NCI-H1417 (cell line): Measurements from ENCODE around the gene NAT8L.
A peak's percentile ranks its signal among the peaks of the same experiment; 100 is the strongest.

Experiments
- DNase-seq, 3 experiments: peaks; one replicate each; lab custom pipeline; 2025; lab: John Stamatoyannopoulos, UW

The NAT8L gene

DNA sequence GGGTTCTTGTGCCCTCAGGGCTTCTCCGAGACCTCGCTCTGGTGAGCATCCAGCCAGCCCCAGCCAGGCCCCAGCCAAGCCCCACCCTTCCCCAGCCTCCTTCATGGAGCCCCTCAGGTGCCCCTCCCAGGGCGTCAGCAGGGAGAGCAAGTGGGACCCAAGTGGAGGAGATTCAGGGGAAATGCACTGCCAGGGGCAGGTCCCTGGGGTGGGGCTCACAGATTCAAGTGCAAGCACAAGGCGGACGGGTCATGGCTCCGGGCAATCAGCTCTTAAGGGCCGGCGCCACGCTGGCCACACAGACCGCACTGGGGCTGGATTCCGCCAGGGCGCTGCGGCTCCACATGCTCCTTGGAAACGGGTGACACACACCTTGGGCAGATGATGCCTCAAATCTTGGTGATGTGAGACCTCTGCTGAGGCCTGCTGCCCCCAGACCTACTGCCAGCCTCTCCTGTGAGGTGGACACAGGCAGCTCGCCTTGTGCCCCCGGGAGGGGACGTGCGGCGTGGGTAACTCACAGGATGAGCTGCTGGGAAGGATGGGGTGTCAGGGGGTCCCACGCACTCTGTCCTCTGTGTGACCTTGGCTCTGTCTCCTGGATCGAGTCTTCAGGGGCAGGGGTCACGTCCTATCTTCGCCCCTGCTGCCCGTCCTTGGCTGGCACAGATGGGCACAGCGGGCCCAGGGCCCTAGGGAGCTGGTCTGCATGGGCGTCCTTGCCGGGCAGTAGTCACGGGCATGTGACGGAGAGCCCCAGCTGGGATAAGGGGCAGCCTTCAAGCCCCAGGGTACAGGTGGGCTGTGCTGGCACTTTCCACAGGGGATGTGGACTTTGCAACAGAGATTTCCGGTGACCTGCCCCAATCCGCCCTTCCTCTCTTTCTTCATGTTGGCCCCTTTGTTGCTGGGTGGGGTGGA is 17.1 kb downstream of the NAT8L start:
- no peak for DNase-seq

DNA sequence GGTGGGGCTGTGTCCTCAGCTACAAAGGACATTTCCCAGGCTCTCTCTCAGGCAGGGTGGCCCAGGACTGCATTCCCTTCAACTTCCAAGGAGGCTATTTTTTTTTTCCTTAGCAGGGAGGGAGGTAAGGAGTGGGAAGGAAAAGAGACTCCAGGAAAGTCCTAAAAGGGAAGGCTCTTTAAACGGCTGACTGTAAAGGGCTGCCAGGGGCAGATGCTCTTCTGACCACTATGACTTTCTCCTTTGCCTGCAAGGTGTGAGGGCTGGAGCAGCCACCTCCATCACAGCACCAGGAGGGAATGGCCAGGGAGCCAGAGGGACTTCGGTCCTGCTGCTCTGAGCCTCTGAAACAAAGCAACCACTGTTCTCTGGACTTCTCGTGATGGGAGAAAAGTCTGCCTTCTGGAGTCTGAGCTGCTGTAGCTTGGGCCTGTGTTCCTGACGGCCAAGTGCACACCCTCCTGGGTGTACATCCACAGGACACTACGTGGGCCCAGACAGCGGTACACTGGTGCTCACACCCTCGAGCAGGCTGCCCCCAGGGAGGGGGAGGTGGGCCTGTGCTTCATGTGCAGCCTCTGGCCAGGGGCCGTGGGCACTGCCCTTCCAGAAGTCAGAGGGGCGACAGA is 17.9 kb downstream of the NAT8L start:
- DNase-seq, result no peak

DNA sequence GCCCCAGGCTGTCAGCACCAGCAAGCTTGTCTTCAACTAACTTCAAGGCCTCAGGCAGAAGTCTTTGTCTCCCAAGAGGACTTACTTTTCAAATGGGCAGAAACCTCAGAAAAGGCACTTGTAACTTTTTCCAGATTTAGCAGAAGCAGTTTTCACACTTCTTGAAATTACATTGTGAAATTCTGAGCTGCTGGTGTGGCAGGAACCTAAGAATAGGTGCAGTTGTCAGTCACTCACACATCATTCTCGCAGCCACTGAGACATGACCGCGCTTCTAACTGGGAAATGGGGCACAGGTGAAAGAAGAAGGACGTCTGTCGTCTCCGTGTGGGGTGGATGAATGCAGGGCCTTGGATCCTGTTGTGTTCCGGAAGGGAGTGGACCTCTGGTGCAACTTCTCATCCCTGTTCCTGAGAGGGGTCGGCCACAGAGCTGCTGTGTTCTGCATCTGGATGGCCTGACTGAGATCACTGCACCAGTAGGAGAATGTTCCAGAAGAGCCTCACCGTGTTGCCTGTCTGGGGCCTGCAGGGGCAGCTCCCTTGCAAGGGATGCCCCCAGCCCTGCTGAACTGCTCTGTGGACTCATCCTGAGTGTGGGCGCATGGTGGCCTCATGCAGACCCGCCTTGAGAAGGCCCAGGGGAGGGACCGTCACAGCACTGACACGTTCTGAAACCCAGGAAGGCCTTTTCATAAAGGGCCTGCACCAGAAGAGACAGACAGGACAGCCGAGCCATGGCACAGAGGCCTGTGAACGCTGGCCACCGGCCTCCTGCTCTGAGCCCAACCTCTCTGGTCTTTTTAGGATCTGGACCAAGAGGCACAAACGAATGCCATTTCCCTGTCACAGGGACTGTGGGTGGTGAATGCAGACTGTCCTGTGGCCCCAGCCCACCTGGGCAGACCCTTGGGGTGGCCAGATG is 18.7 kb downstream of the NAT8L start:
- DNase-seq, result no peak

DNA sequence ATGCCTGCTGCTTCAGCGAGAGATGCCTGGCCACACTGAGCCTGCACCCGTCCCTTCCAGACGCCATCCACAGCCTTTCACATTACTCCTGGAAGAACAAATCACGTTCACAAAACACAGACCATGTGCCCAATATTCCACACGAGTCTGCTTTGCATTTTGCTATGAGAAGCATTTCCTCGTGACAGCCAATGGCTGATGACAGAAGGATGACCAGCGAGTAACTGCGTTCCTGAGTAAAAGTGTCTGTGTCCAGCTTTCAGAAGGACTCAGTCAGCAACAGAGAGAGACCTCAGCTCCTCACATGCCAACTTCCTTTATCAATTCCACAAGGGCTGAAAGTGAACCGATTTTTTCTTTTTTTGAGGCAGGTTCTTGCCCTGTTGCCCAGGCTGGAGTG is 19.5 kb downstream of the NAT8L start:
- DNase-seq, result no peak

DNA sequence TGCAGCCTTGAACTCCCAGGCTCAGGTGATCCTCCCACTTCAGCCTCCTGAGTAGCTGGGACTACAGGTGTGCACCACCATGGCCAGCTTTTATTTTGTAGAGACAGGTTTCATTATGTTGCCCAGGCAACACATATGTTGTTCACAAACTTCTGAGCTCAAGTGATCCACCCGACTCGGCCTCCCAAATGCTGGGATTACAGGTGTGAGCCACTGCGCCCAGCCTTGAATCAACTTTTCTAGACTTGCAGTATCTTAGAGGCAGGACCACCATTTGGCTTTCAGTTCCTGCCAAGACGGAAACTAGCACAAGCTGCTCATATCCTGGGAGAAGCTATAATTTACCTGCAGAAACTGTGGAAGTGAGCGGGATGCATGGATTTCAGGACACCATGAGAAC is 19.9 kb downstream of the NAT8L start:
- no peak for DNase-seq

DNA sequence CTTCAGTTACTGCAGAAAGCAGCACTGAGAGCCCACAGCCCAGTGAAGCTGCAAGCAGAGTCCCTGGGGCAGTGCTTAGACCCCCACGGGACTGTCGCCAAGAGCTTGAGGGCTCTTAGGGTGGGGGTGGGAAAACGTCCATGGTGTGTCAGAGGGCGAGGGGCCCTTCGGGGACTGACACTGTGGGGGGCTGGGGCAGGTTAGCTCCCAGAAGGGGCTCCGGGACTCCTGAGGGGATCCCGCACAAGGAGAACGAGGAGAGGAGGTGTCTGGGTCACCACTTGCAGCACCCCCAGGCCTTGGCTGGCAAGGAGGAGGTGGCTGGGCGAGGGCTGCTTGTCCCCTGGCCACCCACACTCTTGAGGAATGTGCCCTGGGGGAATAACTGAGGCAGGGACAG is 20.8 kb downstream of the NAT8L start:
- no peak for DNase-seq

DNA sequence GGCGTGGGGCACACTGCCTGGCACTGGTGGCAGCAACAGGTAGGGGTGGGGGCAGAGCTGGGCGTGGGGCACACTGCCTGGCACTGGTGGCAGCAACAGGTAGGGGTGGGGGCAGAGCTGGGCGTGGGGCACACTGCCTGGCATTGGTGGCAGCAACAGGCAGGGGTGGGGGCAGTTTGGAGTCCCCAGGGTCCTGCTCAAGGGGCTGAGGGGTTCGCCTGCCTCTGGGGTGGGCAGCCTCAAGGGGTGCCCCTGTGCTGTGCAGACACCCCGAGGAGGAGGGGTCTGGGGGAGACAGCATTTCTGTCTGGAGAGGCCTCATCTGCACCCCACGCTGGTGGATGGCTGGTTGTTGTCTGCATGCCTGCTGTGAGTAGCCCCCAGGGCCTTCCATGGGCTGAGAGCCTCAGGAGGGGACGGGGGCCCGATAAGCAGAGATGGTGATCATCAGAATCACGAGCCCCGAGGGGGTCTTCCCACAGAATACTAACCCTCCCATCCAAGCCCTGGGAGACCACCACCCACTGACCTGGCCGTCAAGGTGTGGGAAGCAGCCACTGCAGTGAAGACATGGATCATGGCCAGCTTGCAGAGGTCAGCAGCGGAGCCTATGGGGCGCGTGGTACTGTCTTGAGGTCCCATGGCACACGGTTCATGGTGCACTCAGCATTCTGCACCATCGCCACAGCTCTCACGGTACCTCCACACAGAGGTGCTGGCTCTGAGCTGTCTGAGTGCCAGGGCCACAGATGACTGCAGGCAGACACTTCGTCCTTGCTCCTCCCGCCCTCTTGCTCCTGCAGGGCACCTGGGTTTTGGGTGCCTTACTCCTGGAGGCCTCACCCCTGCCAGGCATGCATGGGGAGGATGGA is 21.5 kb downstream of the NAT8L start:
- DNase-seq, result no peak

DNA sequence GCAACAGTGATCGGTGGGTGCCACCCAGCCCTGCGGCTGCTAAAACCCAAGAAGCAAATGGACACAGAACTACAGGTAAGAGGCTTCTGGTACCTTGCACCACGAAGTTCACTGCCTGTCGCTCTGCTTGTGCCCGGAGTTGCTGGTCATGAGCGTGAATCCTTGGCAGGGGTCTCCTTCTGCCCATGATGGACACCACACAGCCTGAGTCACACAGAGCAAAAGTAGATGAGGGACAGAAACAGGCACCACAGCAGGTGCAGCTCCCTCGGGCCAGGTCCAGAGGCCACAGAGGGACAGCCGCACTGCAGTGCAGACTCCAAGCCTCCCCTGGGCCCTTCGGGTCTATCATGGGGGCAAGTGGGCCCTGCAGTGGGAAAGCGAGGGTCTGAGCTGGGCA is 22.4 kb downstream of the NAT8L start:
- no peak for DNase-seq

DNA sequence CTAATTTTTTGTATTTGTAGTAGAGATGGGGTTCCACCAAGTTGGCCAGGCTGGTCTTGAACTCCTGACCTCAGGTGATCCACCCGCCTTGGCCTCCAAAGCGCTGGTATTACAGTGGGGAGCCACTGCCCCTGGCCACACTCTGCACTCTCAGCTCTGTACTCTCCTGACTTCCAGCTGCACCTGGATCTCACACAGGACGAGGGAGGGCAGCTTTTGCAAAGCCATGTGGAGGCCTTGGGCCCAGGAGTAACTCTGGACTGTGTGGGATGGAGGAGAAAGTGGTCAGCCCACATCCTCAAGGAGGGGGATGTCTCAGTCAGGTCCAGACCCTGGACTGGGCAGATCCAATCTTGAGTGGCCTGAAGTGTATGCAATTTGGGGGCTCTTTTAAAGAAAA is 23.0 kb downstream of the NAT8L start:
- no peak for DNase-seq

DNA sequence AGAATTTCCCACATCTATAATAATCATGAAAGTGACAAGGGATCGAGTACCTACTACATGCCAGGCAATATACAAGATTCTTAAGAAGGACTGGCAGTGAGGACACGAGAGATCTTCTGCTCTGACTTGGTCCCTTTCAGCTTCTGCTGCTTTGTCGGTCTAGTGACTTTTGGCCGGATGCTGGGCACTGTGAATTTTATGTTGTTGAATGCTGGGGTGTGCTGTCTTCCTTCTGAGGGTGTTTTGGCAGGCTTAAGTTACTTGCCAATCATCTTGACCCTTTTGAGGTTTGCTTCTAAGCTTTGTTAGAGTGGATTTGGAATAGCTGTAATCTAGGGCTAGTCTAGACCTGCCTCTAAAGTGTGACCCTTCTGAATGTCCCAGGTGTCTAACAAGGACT is 23.5 kb downstream of the NAT8L start:
- no peak for DNase-seq

DNA sequence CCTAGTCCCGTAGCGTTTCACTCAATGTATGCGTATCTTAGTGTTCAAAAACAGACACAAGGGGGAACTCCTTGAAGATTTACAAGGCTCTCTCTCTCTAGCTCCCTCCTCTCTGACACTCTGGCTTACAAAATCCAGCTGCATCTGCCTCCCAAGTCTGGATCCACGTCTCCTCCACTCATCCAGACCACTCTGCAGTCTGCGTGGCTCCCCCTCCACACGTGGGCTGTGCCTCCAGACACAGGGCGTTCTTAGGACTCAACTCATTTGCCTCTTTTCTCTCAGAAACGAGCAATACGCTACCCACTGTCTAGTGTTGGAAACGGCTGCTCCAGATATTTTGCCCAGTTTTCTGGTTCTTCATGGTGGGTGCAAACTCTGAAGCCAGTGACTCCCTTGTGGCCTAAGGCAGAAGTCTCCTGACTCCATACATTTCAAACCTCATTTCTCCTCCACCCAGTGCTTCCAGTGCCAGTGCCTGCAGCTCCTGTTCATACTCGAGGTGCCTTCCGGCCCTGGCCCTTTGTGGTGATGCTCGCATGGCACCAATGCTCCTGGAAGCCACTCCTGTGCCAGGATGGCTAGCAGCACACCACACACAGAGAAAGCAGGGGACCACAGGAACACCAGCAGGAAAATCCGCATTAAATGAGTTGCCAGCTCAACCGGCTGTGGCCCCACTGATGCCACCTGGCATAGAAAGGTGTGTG is 24.1 kb downstream of the NAT8L start:
- DNase-seq, result no peak

DNA sequence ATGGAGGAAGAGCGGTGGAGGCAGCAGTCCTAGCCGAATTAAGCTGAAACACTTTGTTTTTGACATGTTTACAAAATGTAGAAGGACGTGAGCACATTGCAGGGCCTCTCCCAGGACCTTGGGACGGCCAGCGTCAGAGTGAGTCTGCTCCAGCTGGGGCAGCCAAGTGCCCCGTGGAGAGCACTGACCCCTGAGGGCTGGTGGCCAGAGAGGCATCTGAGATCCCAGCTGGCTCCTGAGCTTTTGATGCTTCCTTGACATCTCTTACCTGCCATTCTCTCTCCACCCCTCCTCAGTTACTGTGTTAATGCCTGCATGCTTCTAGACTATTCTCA is 24.7 kb downstream of the NAT8L start:
- no peak for DNase-seq

DNA sequence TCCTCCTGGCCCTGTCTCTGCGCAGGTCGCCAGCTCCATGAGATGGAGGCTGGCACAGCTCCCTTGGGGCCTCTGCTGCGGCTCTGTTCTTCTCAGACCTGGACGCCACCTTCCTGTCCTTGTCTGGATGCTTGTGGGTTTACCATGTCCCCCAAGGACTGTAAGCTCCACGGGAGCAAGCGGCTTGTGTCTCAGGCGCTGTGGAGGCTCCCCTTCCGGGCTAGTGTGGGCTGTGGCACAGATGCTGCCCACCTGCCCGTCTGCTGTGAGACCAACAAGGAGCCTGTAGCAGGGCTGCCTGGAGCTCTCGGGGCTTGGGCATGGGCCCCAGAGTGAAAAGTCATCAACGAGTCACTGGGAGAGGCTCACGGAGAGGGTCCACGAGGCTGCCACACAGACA is 25.2 kb downstream of the NAT8L start:
- DNase-seq, result no peak

DNA sequence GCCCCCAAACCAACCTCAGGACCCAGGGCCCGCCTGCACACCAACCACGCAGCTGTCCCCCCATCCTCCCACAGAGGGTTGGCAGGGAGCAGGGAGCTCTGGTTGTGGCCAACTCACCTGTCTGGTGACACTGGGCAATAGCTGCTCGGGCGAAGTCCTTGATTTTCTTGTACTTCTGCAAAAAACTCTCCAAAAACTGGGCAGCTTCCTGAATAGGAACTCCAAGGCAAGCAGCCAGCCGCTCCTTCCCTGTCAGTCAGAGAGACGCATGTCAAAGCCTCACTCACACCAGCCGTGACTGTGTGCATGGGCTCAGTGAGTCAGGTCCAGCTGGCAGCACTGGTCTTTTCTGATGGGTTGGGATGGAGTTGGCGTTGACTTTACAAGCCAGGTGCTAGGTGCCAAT is 26.4 kb downstream of the NAT8L start:
- peak in 1 of 3 experiments; percentile 9 for DNase-seq

DNA sequence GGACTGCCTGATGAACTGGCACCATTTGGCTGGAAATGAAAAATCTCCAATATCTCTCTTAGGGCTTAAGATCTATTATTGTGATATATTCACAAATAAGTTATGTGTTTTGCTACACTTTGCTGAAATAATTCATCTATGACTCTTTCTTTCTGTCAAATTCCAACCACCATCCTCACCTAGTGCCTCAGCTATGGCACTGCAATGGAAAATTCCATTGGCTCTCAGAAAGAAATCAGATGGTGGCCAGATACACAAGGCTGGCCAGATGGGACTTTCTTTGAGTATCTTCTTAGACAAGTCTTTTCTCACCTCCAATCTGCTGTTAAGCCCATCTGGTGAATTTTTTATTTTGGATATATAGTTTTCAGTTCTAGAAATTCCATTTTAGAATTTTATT is 28.0 kb downstream of the NAT8L start:
- DNase-seq, result no peak

DNA sequence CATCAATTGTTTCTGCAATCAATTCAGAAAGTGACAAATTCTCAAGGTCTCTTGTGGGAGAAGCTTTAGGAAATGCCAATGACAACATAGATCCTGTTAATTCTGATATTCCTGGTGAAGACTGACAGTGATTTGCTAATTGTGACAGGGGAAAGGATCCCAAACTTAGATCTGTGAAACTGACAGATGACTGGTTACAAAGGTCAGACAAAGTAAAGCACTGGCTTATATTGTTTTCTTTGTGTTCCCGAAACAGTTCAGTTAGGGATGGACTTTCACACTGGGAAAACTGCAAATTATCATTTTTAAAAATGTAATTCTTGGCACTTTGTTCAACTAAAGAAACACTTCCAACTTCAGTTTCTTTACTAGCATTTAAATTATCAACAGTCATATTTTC is 30.1 kb downstream of the NAT8L start:
- DNase-seq, result no peak

DNA sequence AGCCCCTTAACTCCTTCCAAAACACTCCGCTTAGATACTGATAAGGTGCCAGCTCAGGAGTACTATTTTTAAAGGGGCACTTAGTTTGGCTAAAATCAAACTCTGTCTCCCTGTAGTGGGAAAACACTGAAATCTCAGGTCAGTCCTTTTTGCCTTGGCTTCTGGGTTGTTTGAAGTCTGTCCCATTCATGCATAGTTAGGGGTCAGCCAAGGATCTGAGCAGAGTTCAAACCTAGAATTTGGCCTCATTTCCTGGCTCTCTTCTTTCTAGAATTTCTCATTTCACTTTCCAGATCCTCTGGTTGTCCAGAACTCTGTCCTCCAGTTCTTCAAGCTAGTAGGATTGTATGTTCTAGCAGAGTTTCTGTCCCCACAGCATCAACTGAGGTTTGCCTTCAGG is 31.5 kb downstream of the NAT8L start:
- no peak for DNase-seq

DNA sequence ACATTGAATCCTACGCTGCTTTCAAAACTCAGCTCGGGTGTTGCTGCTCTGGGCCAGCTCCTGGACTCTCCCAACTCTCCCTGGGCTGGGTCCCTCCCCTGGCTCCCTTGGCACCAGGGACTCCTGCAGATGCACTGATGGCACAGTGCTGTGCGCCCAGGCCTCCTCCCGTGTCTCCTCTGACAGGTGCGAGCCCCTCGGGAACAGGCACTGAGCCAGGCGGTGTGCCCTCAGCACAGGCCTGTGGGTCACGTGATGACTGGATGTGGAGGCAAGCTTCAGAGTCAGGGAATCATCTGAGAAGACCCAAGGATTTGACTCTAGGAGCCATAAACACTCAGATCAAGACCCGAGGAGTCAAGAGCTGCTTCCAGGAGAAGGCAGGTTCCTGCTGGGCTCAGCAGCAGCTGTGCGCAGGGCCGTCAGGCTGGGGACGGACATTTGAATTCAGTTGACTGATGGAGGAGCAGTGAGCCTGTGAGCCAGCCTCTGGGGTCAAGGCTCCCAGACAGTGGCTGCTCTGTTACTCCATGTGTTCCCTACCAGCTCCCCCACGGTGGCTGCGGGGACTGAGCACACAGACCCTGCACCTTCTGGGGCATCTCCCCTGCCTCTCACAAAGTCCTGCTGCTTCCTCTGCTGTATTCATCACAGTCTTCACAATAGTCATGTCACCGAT is 33.0 kb downstream of the NAT8L start:
- peak in 1 of 3 experiments; percentile 7 for DNase-seq

DNA sequence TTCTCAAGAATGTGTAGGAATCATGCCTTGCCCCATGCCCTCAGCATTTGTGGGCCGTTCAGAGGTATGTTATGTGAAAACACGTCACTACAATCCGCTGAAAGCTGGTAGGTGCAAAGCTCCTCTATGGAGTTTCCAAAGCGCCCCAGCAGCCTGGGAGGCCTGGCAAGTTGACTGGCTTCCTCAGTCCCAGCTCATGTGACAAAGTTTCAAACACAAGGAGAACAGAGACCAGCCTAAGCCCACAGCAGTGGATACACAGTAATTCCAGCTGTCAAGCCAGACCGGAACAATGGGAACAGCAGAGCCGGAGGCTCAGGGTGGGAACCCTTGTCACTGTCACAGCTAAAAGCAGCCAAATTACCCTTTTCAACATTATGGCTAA is 33.5 kb downstream of the NAT8L start:
- no peak for DNase-seq

DNA sequence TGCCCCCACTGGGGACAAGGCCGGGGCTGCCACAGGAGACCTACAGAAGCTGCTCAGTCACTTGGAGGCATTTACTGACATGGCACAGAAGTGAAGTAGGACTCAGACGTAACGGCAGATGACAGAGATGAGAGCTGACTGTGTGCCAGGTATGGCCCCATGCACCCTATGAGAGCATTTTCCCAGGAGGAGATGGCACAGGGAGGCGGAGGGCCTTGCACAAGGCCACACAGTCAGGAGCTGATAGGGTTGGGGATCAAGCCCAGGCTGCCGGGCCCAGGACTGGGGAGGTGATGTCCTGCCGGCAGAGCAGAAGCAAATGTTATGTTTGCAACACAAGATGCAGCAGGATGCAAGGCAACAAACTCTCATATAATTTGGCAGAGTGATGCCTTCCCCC is 34.1 kb downstream of the NAT8L start:
- DNase-seq, result no peak

DNA sequence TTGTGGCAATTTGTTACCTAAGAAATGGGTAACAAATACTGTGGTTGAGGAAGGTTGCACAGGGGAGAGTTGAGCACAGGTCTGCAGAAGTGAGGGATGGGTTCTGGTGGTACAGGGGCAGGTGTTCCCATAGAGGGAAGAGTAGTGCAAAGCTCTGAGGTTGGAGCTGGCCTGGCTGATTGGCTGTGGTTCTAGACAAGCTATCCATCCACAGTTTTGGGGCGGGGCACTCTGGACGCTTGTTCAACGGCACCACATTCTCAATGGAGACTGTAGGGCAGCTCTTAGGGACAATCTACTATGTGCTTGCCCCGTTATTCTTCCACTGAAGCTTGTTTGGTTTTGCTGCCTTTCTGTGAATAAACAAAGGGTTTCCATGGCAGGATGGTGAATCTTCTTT is 35.4 kb downstream of the NAT8L start:
- DNase-seq, result no peak
